Stimulated activated naive B cell treated with anti-CD40 and anti-IgM and Interleukin-4, amounts not matched to agents 10 μg/mL and 1 μg/mL and 100 μg/mL, for 72 hours (primary cell): ENCODE measurements around the gene PFDN5.
"Not testable (repeated sequence)": the region's sequence is repeated elsewhere in the genome, so short reads cannot be mapped to it uniquely, and the experiment has no call there.

ENCODE experiments used
- ATAC-seq, 2 donors: fragments of 150-1000 bp; cut with Tn5 transposase; replicated peaks; 2 replicates each; pipeline ENCODE4 v1.10.0; 2021; ENCODE audit warnings: moderate library complexity in 1 of 2
- DNase-seq: peaks from one replicate; pipeline ENCODE4 v3.0.0; 2021
- H3K27ac Mint-ChIP-seq: one replicate; pipeline ENCODE4 v1.8.0; 2022; ENCODE audit warnings: mild to moderate bottlenecking, mixed read lengths
- H3K27me3 Mint-ChIP-seq, 2 donors: one replicate each; pipeline ENCODE4 v1.8.0; 2022; ENCODE audit warnings: mixed read lengths in 2 of 2
- H3K36me3 Mint-ChIP-seq, 2 donors: one replicate each; pipeline ENCODE4 v1.8.0; 2022; ENCODE audit warnings: mixed read lengths in 2 of 2, mild to moderate bottlenecking in 1 of 2
- H3K4me1 Mint-ChIP-seq, 2 donors: one replicate each; pipeline ENCODE4 v1.8.0; 2022; ENCODE audit warnings: mixed read lengths in 2 of 2, mild to moderate bottlenecking in 1 of 2
- H3K4me3 Mint-ChIP-seq, 2 donors: one replicate each; pipeline ENCODE4 v1.8.0; 2022; ENCODE audit warnings: mild to moderate bottlenecking in 2 of 2, mixed read lengths in 2 of 2, moderate library complexity in 1 of 2
- H3K9me3 Mint-ChIP-seq, 2 donors: one replicate each; pipeline ENCODE4 v1.8.0; 2022; ENCODE audit warnings: mixed read lengths in 2 of 2, mild to moderate bottlenecking in 1 of 2

Gene PFDN5

DNA sequence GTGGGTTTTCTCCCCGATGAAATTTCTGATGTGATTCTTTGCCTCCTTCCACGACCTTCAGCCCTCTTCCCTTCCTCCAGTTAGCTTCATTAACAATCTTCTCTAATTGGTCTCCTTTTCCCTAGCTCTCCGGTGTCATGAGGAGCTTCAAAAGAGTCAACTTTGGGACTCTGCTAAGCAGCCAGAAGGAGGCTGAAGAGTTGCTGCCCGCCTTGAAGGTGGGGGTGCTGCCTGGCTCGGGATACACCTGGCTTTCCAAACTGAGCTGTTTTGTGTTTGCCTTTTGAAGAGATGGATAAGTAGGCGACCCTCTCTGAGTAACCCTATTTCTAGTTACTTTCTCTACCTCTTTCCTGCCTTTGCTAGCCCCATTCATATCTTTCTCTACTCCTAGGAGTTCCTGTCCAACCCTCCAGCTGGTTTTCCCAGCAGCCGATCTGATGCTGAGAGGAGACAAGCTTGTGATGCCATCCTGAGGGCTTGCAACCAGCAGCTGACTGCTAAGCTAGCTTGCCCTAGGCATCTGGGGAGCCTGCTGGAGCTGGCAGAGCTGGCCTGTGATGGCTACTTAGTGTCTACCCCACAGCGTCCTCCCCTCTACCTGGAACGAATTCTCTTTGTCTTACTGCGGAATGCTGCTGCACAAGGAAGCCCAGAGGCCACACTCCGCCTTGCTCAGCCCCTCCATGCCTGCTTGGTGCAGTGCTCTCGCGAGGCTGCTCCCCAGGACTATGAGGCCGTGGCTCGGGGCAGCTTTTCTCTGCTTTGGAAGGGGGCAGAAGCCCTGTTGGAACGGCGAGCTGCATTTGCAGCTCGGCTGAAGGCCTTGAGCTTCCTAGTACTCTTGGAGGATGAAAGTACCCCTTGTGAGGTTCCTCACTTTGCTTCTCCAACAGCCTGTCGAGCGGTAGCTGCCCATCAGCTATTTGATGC is 26.4 kb upstream of the PFDN5 start:
- ATAC-seq: peak in 1 of 2 donors; percentile 7
- Mint-ChIP-seq H3K9me3 (no peaks in the 10 kb centered on the region), H3K4me1 (peaks cover 25 to 45% of the 10 kb centered on the region in 2 donors), H3K27me3 (no peaks in the 10 kb centered on the region), H3K27ac (peak overlapping the region; percentile 97), H3K4me3 (peak overlapping the region; percentile 94 to 98), H3K36me3 (peaks cover 16 to 20% of the 10 kb centered on the region in 2 donors)
- DNase-seq: no peak

DNA sequence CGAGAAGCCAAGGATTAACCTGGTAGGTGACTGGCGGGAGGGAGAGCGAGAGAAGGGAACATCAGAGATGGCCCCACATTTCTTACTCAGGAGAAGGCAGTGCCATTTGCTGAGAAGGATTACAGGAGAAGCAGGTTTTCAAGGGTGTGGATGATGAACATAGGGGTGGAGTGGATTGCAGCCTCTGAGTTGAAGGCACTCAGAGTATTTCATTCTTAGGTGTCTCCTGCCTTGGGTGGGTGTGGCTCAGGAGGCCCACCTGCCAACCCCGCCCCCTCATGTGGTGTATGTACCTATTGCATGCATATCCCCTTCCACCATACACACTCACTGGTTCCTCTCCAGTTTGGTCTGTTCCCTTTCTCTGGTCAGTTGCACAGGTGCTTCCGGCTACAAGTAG is 20.9 kb upstream of the PFDN5 start:
- no peak overlapping the region for H3K27ac Mint-ChIP-seq
- H3K36me3 Mint-ChIP-seq: peaks cover 30 to 55% of the 10 kb centered on the region in 2 donors

DNA sequence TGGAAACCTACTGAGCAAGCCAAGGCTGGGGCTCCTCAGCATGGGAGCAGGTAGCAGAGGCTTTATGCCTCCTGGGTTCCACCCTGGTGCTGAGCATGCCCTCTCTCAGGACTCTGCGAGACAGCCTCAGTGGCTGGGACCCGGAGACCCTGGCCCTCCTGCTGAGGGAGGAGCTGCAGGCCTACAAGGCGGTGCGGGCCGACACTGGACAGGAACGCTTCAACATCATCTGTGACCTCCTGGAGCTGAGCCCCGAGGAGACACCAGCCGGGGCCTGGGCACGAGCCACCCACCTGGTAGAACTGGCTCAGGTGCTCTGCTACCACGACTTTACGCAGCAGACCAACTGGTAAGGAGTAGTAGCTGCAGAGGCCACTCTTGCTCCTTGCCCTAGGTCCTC is 18.8 kb upstream of the PFDN5 start:
- Mint-ChIP-seq H3K4me3 (no peak overlapping the region), H3K4me1 (peaks cover 6 to 12% of the 10 kb centered on the region in 2 donors), H3K9me3 (no peaks in the 10 kb centered on the region), H3K36me3 (peaks cover 25 to 53% of the 10 kb centered on the region in 2 donors), H3K27ac (no peak overlapping the region), H3K27me3 (no peaks in the 10 kb centered on the region)
- DNase-seq: no peak
- ATAC-seq: no peak

More for the DNA sequence above, 20.9 kb upstream of the PFDN5 start:
- no peaks in the 10 kb centered on the region for H3K27me3 Mint-ChIP-seq
- H3K9me3 Mint-ChIP-seq: no peaks in the 10 kb centered on the region
- H3K4me1 Mint-ChIP-seq: peaks cover 14 to 26% of the 10 kb centered on the region in 2 donors
- ATAC-seq: no peak
- no peak for DNase-seq
- H3K4me3 Mint-ChIP-seq: no peak overlapping the region

DNA sequence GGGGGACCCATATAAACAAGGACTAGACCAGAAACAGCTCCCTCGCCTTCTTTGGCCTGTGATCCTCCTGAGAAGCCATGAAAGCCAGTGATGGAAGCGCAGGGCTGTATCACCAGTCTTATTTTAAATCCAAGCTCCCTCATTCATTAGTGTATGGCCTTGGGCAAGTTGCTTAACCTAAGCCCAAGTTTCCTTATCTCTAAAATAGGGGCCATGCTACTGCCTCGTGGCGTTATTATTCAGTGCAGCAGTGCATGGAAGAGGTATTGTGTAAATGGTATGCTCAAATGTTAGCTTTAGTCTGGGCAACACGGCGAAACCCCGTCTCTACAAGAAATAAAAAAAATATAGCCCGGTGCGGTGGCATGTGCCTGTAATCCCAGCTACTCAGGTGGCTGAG is 17.4 kb upstream of the PFDN5 start:
- no peaks in the 10 kb centered on the region for H3K27me3 Mint-ChIP-seq
- H3K36me3 Mint-ChIP-seq: peaks cover 28 to 55% of the 10 kb centered on the region in 2 donors
- H3K4me1 Mint-ChIP-seq: peaks cover 4 to 6% of the 10 kb centered on the region in 2 donors
- DNase-seq (no peak), ATAC-seq (no peak)
- no peaks in the 10 kb centered on the region for H3K9me3 Mint-ChIP-seq
- no peak overlapping the region for H3K4me3 Mint-ChIP-seq
- no peak overlapping the region for H3K27ac Mint-ChIP-seq

DNA sequence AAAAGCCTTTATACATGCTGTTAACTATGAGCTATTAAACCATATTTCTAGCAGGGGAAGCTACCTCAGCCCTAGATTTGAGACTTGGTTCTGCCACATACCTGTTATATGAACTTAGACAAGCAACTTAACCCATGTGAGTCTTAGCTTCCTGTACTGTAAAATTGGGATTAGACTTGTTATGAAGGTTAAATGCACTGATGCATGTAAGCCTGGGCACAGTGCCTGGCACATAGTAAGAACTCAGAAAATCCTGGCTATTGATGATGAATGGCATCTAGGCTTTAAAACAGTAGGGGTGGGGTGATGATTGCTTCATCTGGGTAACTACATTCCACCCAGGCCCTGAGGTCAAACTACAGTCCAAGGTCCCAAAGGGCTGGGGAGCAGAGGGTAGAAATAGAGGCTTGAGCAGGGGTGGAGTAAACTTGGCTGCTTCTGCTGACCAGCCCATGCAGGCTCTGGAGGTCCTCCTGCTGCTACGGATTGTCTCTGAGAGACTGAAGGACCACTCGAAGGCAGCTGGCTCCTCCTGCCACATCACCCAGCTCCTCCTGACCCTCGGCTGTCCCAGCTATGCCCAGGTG is 16.0 kb upstream of the PFDN5 start:
- Mint-ChIP-seq H3K4me3 (no peak overlapping the region), H3K36me3 (peaks cover 35 to 62% of the 10 kb centered on the region in 2 donors), H3K4me1 (peaks cover under 1 to 1% of the 10 kb centered on the region in 2 donors), H3K27ac (no peak overlapping the region), H3K9me3 (no peaks in the 10 kb centered on the region), H3K27me3 (no peaks in the 10 kb centered on the region)
- DNase-seq: no peak
- no peak for ATAC-seq

DNA sequence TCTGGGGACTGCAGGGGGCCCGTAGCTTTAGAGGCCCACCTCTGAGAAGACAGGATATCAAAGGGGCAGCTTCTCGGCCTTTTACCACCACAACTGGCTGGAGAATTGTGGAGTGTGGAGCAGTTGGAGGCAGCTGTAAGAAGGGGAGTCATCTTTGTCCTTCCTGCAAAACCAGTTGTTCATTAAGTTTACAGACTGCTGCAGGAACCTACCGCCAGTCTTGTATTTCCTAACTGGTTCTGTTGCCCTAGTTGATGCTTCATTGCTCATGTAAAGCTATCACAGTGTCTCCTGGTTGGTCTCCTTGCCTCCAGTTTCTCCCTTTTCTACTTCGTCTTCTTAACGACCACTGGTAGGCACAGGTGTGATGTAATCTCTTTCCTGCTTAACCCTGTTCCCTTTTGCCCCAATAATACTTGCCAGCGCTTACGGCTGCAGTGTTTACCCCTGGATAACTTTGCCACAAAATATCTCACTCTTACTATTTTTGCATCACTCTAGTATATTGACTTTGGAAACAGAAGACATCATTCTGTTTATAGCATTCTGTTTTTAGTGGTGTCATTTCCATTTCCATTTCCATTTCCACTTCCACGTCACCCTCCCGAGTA is 15.3 kb upstream of the PFDN5 start:
- no peak for ATAC-seq
- no peaks in the 10 kb centered on the region for H3K27me3 Mint-ChIP-seq
- H3K36me3 Mint-ChIP-seq: peaks cover 32 to 57% of the 10 kb centered on the region in 2 donors
- no peaks in the 10 kb centered on the region for H3K9me3 Mint-ChIP-seq
- no peak overlapping the region for H3K27ac Mint-ChIP-seq
- H3K4me1 Mint-ChIP-seq: no peaks in the 10 kb centered on the region
- DNase-seq: no peak
- no peak overlapping the region for H3K4me3 Mint-ChIP-seq

DNA sequence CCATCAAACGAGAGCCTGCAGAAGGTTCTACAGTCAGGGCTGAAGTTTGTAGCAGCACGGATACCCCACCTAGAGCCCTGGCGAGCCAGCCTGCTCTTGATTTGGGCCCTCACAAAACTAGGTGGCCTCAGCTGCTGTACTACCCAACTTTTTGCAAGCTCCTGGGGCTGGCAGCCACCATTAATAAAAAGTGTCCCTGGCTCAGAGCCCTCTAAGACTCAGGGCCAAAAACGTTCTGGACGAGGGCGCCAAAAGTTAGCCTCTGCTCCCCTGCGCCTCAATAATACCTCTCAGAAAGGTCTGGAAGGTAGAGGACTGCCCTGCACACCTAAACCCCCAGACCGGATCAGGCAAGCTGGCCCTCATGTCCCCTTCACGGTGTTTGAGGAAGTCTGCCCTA is 8.9 kb upstream of the PFDN5 start:
- H3K9me3 Mint-ChIP-seq: no peaks in the 10 kb centered on the region
- ATAC-seq: no peak
- no peak for DNase-seq
- H3K4me1 Mint-ChIP-seq: peaks cover 6 to 12% of the 10 kb centered on the region in 2 donors
- H3K27ac Mint-ChIP-seq: peak overlapping the region; percentile 73
- no peaks in the 10 kb centered on the region for H3K27me3 Mint-ChIP-seq
- H3K36me3 Mint-ChIP-seq: peaks cover 51 to 62% of the 10 kb centered on the region in 2 donors
- H3K4me3 Mint-ChIP-seq: no peak overlapping the region

DNA sequence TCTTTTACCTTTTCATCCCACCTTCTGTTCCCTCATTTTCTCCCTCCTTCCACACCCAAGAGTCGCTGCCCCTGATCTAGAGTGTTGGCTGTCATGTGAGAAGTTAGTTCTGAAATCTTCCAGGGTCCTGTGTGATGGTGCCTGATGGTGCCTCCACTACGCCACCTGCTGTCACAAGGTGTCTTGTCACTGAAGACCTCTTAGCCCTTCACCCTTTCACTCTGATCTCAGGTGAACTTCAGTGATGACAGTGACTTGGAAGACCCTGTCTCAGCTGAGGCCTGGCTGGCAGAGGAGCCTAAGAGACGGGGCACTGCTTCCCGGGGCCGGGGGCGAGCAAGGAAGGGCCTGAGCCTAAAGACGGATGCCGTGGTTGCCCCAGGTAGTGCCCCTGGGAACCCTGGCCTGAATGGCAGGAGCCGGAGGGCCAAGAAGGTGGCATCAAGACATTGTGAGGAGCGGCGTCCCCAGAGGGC is 7.6 kb upstream of the PFDN5 start:
- ATAC-seq (peak; percentile 94 to 95), DNase-seq (peak; percentile 50)
- H3K27ac Mint-ChIP-seq: peak overlapping the region; percentile 40
- H3K36me3 Mint-ChIP-seq: peaks cover 50 to 64% of the 10 kb centered on the region in 2 donors
- no peaks in the 10 kb centered on the region for H3K27me3 Mint-ChIP-seq
- no peak overlapping the region for H3K4me3 Mint-ChIP-seq
- H3K4me1 Mint-ChIP-seq: peaks cover 6 to 12% of the 10 kb centered on the region in 2 donors
- H3K9me3 Mint-ChIP-seq: no peaks in the 10 kb centered on the region

DNA sequence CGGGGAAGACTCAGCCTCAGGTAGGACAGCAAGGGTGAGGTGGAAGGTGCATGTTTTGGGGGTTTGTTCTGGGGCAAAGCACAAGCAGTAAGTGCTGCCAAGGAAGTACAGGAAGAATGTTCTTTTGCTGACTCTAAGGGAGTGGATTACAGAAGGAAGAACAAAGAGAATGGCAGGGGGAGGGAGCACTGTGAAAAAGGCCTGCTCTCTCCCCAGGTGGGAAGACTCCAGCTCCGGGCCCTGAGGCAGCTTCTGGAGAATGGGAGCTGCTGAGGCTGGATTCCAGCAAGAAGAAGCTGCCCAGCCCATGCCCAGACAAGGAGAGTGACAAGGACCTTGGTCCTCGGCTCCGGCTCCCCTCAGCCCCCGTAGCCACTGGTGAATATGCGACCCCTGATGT is 7.0 kb upstream of the PFDN5 start:
- Mint-ChIP-seq H3K36me3 (peaks cover 50 to 64% of the 10 kb centered on the region in 2 donors), H3K4me3 (no peak overlapping the region), H3K27ac (peak overlapping the region; percentile 40), H3K4me1 (peaks cover 6 to 12% of the 10 kb centered on the region in 2 donors), H3K9me3 (no peaks in the 10 kb centered on the region), H3K27me3 (no peaks in the 10 kb centered on the region)
- no peak for ATAC-seq
- no peak for DNase-seq

DNA sequence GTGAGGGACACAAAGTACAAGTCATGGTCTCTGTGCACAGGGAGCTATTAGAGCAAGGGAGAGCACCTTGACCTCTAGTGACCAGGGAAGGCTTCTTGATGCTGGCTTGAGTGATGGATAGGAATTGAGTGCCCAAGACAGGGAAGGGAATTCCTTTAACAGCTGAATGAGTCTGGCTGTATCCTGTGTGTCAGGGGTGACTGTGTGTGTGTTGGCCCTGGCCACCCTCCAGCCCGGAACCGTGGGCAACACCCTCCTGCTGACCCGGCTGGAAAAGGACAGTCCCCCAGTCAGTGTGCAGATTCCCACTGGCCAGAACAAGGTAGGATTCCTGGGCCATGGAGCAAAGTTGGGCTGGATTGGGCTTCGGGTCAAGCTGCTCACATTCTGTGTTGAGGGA is 5.5 kb upstream of the PFDN5 start:
- Mint-ChIP-seq H3K36me3 (peaks cover 44 to 64% of the 10 kb centered on the region in 2 donors), H3K9me3 (no peaks in the 10 kb centered on the region), H3K27me3 (no peaks in the 10 kb centered on the region), H3K4me1 (peaks cover 6 to 12% of the 10 kb centered on the region in 2 donors), H3K4me3 (no peak overlapping the region), H3K27ac (no peak overlapping the region)
- ATAC-seq: no peak
- DNase-seq: no peak

DNA sequence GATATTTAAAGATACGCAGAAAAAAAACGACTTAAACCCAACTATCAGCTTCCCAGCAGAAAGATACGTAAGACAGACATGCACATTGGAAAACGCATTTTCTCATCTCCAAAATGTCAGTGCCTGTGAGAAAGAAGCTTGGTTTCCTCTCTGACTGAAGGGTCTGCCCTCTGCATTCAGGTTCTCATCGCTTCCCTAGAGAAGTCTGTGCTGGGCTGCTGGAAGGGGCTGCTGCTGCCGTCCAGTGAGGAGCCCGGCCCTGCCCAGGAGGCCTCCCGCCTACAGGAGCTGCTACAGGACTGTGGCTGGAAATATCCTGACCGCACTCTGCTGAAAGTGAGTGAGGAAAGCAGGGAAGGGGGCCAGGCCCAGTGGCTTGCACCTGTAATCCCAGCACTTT is 4.7 kb upstream of the PFDN5 start:
- H3K4me3 Mint-ChIP-seq: no peak overlapping the region
- DNase-seq (no peak), ATAC-seq (no peak)
- peaks cover 41 to 66% of the 10 kb centered on the region in 2 donors for H3K36me3 Mint-ChIP-seq
- no peak overlapping the region for H3K27ac Mint-ChIP-seq
- no peaks in the 10 kb centered on the region for H3K9me3 Mint-ChIP-seq
- peaks cover 6 to 12% of the 10 kb centered on the region in 2 donors for H3K4me1 Mint-ChIP-seq
- no peaks in the 10 kb centered on the region for H3K27me3 Mint-ChIP-seq

DNA sequence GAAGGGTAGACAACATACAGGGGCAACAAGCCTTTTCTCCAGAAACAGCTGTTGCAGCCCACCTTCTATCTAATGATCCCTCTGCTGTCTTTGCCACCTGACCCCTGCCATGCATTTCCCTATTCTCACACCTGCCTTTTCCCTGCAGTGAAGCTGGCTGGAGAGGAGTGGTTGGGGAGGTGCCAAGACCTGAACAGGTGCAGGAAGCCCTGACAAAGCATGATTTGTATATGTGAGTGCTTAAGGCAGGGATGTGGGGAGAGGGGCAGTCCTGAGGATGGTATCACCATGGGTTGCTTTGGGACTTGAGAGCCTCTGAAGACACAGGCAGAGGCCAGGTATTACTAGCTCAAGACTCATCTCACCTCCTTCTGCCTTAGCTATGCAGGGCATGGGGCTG is 2.9 kb upstream of the PFDN5 start:
- H3K36me3 Mint-ChIP-seq: peaks cover 41 to 74% of the 10 kb centered on the region in 2 donors
- DNase-seq (no peak), ATAC-seq (no peak)
- no peaks in the 10 kb centered on the region for H3K27me3 Mint-ChIP-seq
- no peaks in the 10 kb centered on the region for H3K9me3 Mint-ChIP-seq
- no peak overlapping the region for H3K27ac Mint-ChIP-seq
- H3K4me1 Mint-ChIP-seq: peaks cover 12 to 22% of the 10 kb centered on the region in 2 donors
- H3K4me3 Mint-ChIP-seq: no peak overlapping the region

DNA sequence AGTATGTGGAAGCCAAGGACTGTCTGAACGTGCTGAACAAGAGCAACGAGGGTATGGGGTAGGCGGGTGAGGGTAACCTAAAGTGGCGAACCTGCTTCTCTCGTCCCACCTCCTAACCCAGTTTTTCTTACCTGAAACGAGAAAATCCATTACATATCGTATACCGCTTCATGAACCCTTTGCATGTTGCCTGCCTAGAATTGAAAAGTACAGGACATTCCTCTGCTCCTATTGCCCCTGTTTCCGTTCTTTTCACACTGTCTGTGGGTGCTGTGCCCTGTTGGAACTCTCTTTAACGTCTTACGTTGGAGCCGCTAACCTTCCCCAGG is 513 bp downstream of the PFDN5 start:
- no peaks in the 10 kb centered on the region for H3K9me3 Mint-ChIP-seq
- peak overlapping the region; percentile 99 for H3K27ac Mint-ChIP-seq
- no peaks in the 10 kb centered on the region for H3K27me3 Mint-ChIP-seq
- H3K4me1 Mint-ChIP-seq: peaks cover 29 to 44% of the 10 kb centered on the region in 2 donors
- ATAC-seq: no peak
- DNase-seq: no peak
- peaks cover 46 to 84% of the 10 kb centered on the region in 2 donors for H3K36me3 Mint-ChIP-seq
- peak overlapping the region; percentile 88 to 97 for H3K4me3 Mint-ChIP-seq

DNA sequence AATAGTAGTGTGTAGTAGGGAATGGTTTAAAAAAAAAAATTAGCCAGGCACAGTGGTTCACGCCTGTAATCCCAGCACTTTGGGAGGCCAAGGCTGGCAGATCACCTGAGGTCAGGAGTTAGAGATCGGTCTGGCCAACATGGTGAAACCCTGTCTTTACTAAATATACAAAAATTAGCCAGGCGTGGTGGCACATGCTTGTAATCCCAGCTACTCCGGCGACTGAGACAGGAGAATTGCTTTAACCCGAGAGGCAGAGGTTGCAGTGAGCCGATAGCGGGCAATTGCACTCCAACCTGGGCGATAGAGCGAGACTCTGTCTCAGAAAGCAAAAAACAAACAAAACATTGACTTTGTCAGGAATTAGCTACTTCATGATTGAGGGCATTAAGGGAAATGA is 1.8 kb downstream of the PFDN5 start:
- Mint-ChIP-seq H3K36me3 (peaks cover 47 to 84% of the 10 kb centered on the region in 2 donors), H3K4me3 (peak overlapping the region; percentile 88 to 97), H3K27ac (peak overlapping the region; percentile 99), H3K4me1 (peaks cover 35 to 57% of the 10 kb centered on the region in 2 donors)
- H3K27me3 Mint-ChIP-seq, H3K9me3 Mint-ChIP-seq, DNase-seq, ATAC-seq: not testable (repeated sequence)
